GM12891 (cell line): ENCODE measurements around the gene VCAN.

Source experiments
- PAX5 ChIP-seq: IDR thresholded peaks from 2 replicates; pipeline ENCODE4 v1.6.1; 2011; ENCODE audit warnings: low read length, moderate library complexity, mild to moderate bottlenecking; ENCODE audit not compliant: insufficient read depth, severe bottlenecking
- POLR2A ChIP-seq: IDR thresholded peaks from 2 replicates; pipeline ENCODE4 v1.6.1; 2011; ENCODE audit warnings: low read depth, low read length, control low read depth
- POLR2AphosphoS5 ChIP-seq: IDR thresholded peaks from 2 replicates; pipeline ENCODE4 v1.6.1; 2011; ENCODE audit warnings: low read depth, low read length, control low read depth
- POU2F2 ChIP-seq: IDR thresholded peaks from 2 replicates; pipeline ENCODE4 v1.6.1; 2011; ENCODE audit warnings: low read depth, mild to moderate bottlenecking, control low read depth, low read length, moderate library complexity
- SPI1 ChIP-seq: IDR thresholded peaks from 2 replicates; pipeline ENCODE4 v1.6.1; 2011; ENCODE audit warnings: low read depth, low read length, control low read depth
- TAF1 ChIP-seq: IDR thresholded peaks from 2 replicates; pipeline ENCODE4 v1.6.1; 2011; ENCODE audit warnings: low read depth, low read length, control low read depth

GRCh38 chr5:83513081-83513480, 41.5 kb downstream of the VCAN start:
- no peak for TF ChIP-seq POLR2AphosphoS5
- no peak for TF ChIP-seq SPI1
- TF ChIP-seq POLR2A, result no peak
- no peak for TF ChIP-seq TAF1
- no peak for TF ChIP-seq PAX5
- no peak for TF ChIP-seq POU2F2
